H1 (cell line): ENCODE results near the gene GLYR1. TPM values are rescaled to one million over a fixed set of nuclear protein-coding genes. Genes with fewer than 3 reads are reported as not detected.

ENCODE experiments used
- CTCF ChIA-PET: fragments of 300-600 bp; sonication (Branson Sonifier 250); formaldehyde crosslinking; loops from one replicate; lab custom pipeline; 2021; ENCODE audit not compliant: partially characterized antibody; lab: Charles Lee
- POLR2A ChIA-PET: fragments of 300-600 bp; sonication (Branson Sonifier 250); formaldehyde crosslinking; loops from one replicate; lab custom pipeline; 2021; ENCODE audit warnings: inconsistent platforms; ENCODE audit not compliant: partially characterized antibody; lab: Charles Lee
- DNase-seq, 2 experiments: peaks; one replicate each; pipeline versions ENCODE4 v3.0.0 to v3.0.0-alpha.2; 2010 to 2022; ENCODE audit warnings: low spot score in 2 of 2, low read depth in 1 of 2, mixed read lengths in 1 of 2
- FAIRE-seq: peaks from 2 replicates; lab custom pipeline; 2011; peaks lifted over from hg19 to GRCh38; lab: Jason Lieb, UNC
- H2AFZ ChIP-seq: 2 replicates; pipeline ENCODE4 v1.8.1; 2012; ENCODE audit warnings: low read length, inconsistent platforms
- H2AK5ac ChIP-seq: 2 replicates; pipeline ENCODE4 v1.6.1; 2013; ENCODE audit warnings: low read depth, low read length
- H2BK120ac ChIP-seq: replicated peaks from 2 replicates; pipeline ENCODE3; 2013; ENCODE audit warnings: low read depth, low read length, inconsistent platforms
- H2BK12ac ChIP-seq: 2 replicates; pipeline ENCODE4 v1.6.1; 2013; ENCODE audit warnings: low read depth, low read length
- H2BK15ac ChIP-seq: 2 replicates; pipeline ENCODE4 v1.6.1; 2013; ENCODE audit warnings: low read length
- H2BK20ac ChIP-seq: 2 replicates; pipeline ENCODE4 v1.6.1; 2013; ENCODE audit warnings: low read length
- H2BK5ac ChIP-seq: 2 replicates; pipeline ENCODE4 v1.6.1; 2013; ENCODE audit warnings: low read depth, low read length
- H3K14ac ChIP-seq: 2 replicates; pipeline ENCODE4 v1.6.1; 2013; ENCODE audit warnings: inconsistent platforms; ENCODE audit not compliant: insufficient read length
- H3K18ac ChIP-seq: 2 replicates; pipeline ENCODE4 v1.6.1; 2013; ENCODE audit warnings: low read length; ENCODE audit errors: extremely low read depth
- H3K23ac ChIP-seq: 2 replicates; pipeline ENCODE4 v1.6.1; 2013; ENCODE audit warnings: inconsistent platforms; ENCODE audit not compliant: insufficient read length
- H3K23me2 ChIP-seq: 2 replicates; pipeline ENCODE4 v1.6.1; 2013; ENCODE audit warnings: low read depth, low read length
- H3K27ac ChIP-seq: 2 replicates; pipeline ENCODE4 v1.6.1; 2011; ENCODE audit warnings: low read depth, low read length, inconsistent platforms
- H3K27me3 ChIP-seq, 4 experiments: replicated peaks in 1 of 4; 1 replicate in 1 of 4; 2 replicates in 3 of 4; pipeline versions ENCODE4 v1.6.1 to v1.8.1; 2011 to 2013; ENCODE audit warnings: low read length in 3 of 4, mild to moderate bottlenecking in 3 of 4, inconsistent platforms in 2 of 4, mixed read lengths in 2 of 4, moderate library complexity in 1 of 4; ENCODE audit not compliant: control insufficient read depth in 3 of 4, insufficient read depth in 3 of 4; ENCODE audit errors: extremely low read depth in 1 of 4
- H3K36me3 ChIP-seq, 4 experiments: 2 replicates each; pipeline versions ENCODE4 v1.6.1 to v1.8.1; 2011 to 2013; ENCODE audit warnings: mild to moderate bottlenecking in 4 of 4, low read length in 3 of 4, moderate library complexity in 2 of 4, control low read depth in 1 of 4, inconsistent platforms in 1 of 4; ENCODE audit not compliant: insufficient read depth in 4 of 4, control insufficient read depth in 2 of 4
- H3K4ac ChIP-seq: replicated peaks from 2 replicates; pipeline ENCODE3; 2013; ENCODE audit warnings: low read length, low read depth, mixed read lengths, inconsistent platforms; ENCODE audit not compliant: insufficient read length
- H3K4me1 ChIP-seq, 4 experiments: replicated peaks in 1 of 4; 1 replicate in 1 of 4; 2 replicates in 3 of 4; pipeline versions ENCODE4 v1.6.1 to v1.8.1; 2011 to 2013; ENCODE audit warnings: low read length in 3 of 4, inconsistent platforms in 2 of 4, mixed read lengths in 1 of 4; ENCODE audit not compliant: insufficient read depth in 4 of 4, control insufficient read depth in 3 of 4
- H3K4me2 ChIP-seq, 2 experiments: 2 replicates each; pipeline versions ENCODE4 v1.6.1 to v1.8.1; 2011 to 2013; ENCODE audit warnings: low read depth in 2 of 2, low read length in 2 of 2, control low read depth in 1 of 2, inconsistent platforms in 1 of 2, mild to moderate bottlenecking in 1 of 2; ENCODE audit not compliant: insufficient read depth in 1 of 2
- H3K4me3 ChIP-seq, 4 experiments: fragments of 200-600, 300-600 bp in 1 of 4; sonication (generic), shearing (Covaris generic), sonication (Bioruptor Twin) in 1 of 4; 2 replicates each; pipeline versions ENCODE4 v1.5.1 to v1.8.1; 2011 to 2016; ENCODE audit warnings: low read length in 4 of 4, low read depth in 3 of 4, control low read depth in 2 of 4, inconsistent platforms in 2 of 4, mild to moderate bottlenecking in 2 of 4, mixed read lengths in 1 of 4, moderate library complexity in 1 of 4; ENCODE audit not compliant: insufficient read depth in 2 of 4; ENCODE audit errors: extremely low read depth in 1 of 4
- H3K56ac ChIP-seq: replicated peaks from 2 replicates; pipeline ENCODE3; 2013; ENCODE audit warnings: low read depth, mild to moderate bottlenecking, mixed read lengths, low read length, inconsistent platforms; ENCODE audit not compliant: insufficient read length
- H3K79me1 ChIP-seq: 2 replicates; pipeline ENCODE4 v1.6.1; 2013; ENCODE audit warnings: low read depth, low read length, control low read depth
- H3K79me2 ChIP-seq, 2 experiments: 2 replicates each; pipeline versions ENCODE4 v1.6.1 to v1.8.1; 2012 to 2013; ENCODE audit warnings: low read length in 2 of 2, mild to moderate bottlenecking in 2 of 2, inconsistent platforms in 1 of 2; ENCODE audit not compliant: insufficient read depth in 2 of 2, control insufficient read depth in 1 of 2
- H3K9ac ChIP-seq, 4 experiments: replicated peaks in 1 of 4; 1 replicate in 1 of 4; 2 replicates in 3 of 4; pipeline versions ENCODE4 v1.6.1 to v1.8.1; 2011 to 2013; ENCODE audit warnings: low read depth in 3 of 4, low read length in 3 of 4, control low read depth in 2 of 4, mild to moderate bottlenecking in 2 of 4, moderate library complexity in 2 of 4, inconsistent platforms in 1 of 4; ENCODE audit errors: extremely low read depth in 1 of 4
- H3K9me3 ChIP-seq, 2 experiments: 2 replicates each; pipeline versions ENCODE4 v1.6.1 to v1.8.1; 2012 to 2013; ENCODE audit warnings: mild to moderate bottlenecking in 2 of 2, moderate library complexity in 2 of 2, control low read depth in 1 of 2, inconsistent platforms in 1 of 2, low read depth in 1 of 2, low read length in 1 of 2, mixed read lengths in 1 of 2; ENCODE audit not compliant: insufficient read depth in 2 of 2
- H4K20me1 ChIP-seq, 2 experiments: replicated peaks in 1 of 2; 2 replicates each; pipeline versions ENCODE3 to v1.8.1; 2011 to 2013; ENCODE audit warnings: inconsistent platforms in 2 of 2, low read length in 2 of 2, mild to moderate bottlenecking in 1 of 2; ENCODE audit not compliant: insufficient read depth in 2 of 2, control insufficient read depth in 1 of 2
- H4K5ac ChIP-seq: 2 replicates; pipeline ENCODE4 v1.6.1; 2013; ENCODE audit warnings: low read length, low read depth, mixed read lengths, inconsistent platforms; ENCODE audit not compliant: insufficient read length
- H4K8ac ChIP-seq: 2 replicates; pipeline ENCODE4 v1.8.0; 2013; ENCODE audit warnings: mild to moderate bottlenecking, moderate library complexity, low read length, inconsistent platforms; ENCODE audit not compliant: insufficient read depth; ENCODE audit errors: extremely low read depth
- H4K91ac ChIP-seq: replicated peaks from 2 replicates; pipeline ENCODE3; 2013; ENCODE audit warnings: low read length, mixed read lengths, inconsistent platforms; ENCODE audit not compliant: insufficient read length
- POLR2AphosphoS5 ChIP-seq: IDR thresholded peaks from 2 replicates; pipeline ENCODE4 v1.6.1; 2011; ENCODE audit warnings: low read depth, low read length
- RBBP5 ChIP-seq: IDR thresholded peaks from 2 replicates; pipeline ENCODE4 v1.7.1; 2012; ENCODE audit warnings: low read depth, mild to moderate bottlenecking, inconsistent platforms, low read length, moderate library complexity, borderline replicate concordance
- TAF1 ChIP-seq: IDR thresholded peaks from 2 replicates; pipeline ENCODE4 v1.6.1; 2011; ENCODE audit warnings: mild to moderate bottlenecking, low read depth, low read length
- TEAD4 ChIP-seq: IDR thresholded peaks from 2 replicates; pipeline ENCODE4 v1.6.1; 2012; ENCODE audit warnings: low read depth, low read length, inconsistent platforms, mixed read lengths
- WGBS, 2 experiments: shearing (Covaris generic) in 1 of 2; methylation state at CpG; one replicate each; pipeline versions ENCODE4 v1.1.6 to v1.1.7; 2013 to 2015; ENCODE audit warnings: low lambda C conversion rate in 2 of 2, mixed read lengths in 2 of 2, inconsistent platforms in 1 of 2, low coverage in 1 of 2, missing lambda C conversion rate in 1 of 2; ENCODE audit not compliant: insufficient replicate concordance in 2 of 2, insufficient coverage in 1 of 2, insufficient read length in 1 of 2; ENCODE audit errors: extremely low coverage in 1 of 2, missing lambda C conversion rate in 1 of 2; 5-methylcytosine and 5-hydroxymethylcytosine counted together
- polyA plus RNA-seq, 7 experiments: library from polyadenylated mRNA; depleted of rRNA in 3 of 7; stranded (reverse) in 5 of 7; unstranded in 2 of 7; fragments of >200 nt in 5 of 7; fragments of 200-250 nt in 2 of 7; gene quantifications; 1 replicate in 5 of 7; 2 replicates in 1 of 7; 4 replicates in 1 of 7; pipeline versions ENCODE4 v1.2.1 to v1.2.3, GENCODE V29; 2011 to 2013; ENCODE audit warnings: missing spikeins in 2 of 7, mixed read lengths in 2 of 7
- total RNA-seq: library from RNA; stranded (reverse); fragmentation: NEBNext Ultra II Directional; extraction: Animal tissue kit (Norgen Biotek cat#: 25700); gene quantifications from 2 replicates; pipeline ENCODE4 v1.2.1, GENCODE V29; 2021

GLYR1 gene
- total and polyA plus RNA-seq, 2 of the 8 experiments (the other 6 are each of a cell fraction or from before 2014, with no cell fraction given), result 50.2 to 115 TPM

DNA sequence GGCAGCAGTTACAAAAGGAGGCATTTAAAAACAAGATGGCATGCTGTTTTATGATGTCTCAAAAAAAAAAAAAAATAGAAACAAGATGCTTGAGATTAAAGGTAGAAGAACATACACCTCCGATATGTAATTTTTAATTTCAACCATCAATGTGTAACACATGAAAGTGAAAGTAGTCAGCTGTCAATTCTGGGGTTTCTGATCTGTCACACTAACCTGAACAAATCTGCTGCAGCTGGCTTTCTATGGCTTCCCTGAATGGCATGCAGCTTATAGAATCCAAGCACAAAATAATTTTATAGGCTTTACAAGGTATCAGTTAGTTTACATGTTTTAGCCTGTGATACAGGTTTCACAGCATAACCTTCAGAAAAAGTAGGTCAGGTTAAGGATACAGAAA, 13.5 kb downstream of the GLYR1 start:
- no peak for DNase-seq
- Histone ChIP-seq H3K9ac (no peak overlapping the region), H3K27ac (no peak overlapping the region), H3K27me3 (no peaks in the 10 kb centered on the region), H3K4me3 (no peak overlapping the region), H2BK12ac (no peak overlapping the region), H2BK5ac (no peak overlapping the region), H3K79me2 (0 out of 4 replicates have a peak, but pooled peaks cover 0 to 4% of the 10 kb centered on the region in 2 experiments), H3K23ac (no peak overlapping the region), H3K79me1 (peaks cover 4% of the 10 kb centered on the region; the same call in 1 of the 2 replicates), H2BK15ac (no peak overlapping the region), H3K4ac (no peak overlapping the region), H3K36me3 (peaks cover 22 to 70% (median 43%) of the 10 kb centered on the region in 4 experiments), H3K9me3 (no peaks in the 10 kb centered on the region), H2BK20ac (no peak overlapping the region), H3K4me2 (no peak overlapping the region), H4K5ac (no peak overlapping the region), H4K8ac (no peak overlapping the region), H3K4me1 (no peaks in the 10 kb centered on the region), H3K56ac (no peak overlapping the region), H3K23me2 (no peaks in the 10 kb centered on the region), H3K14ac (no peak overlapping the region), H4K91ac (no peak overlapping the region), H2BK120ac (no peak overlapping the region), H2AFZ (no peak overlapping the region), H4K20me1 (peaks cover 2% of the 10 kb centered on the region in 2 experiments), H2AK5ac (no peak overlapping the region), H3K18ac (no peak overlapping the region)
- POLR2A ChIA-PET, result no interaction called here
- no peak for FAIRE-seq
- CTCF ChIA-PET, result interaction anchor here (0.7 kb wide), 1 partner anchor 9 kb away, joined by 4 read pairs; no protein-coding TSS in a partner anchor
- 94% methylated on average over 1 of the region's 1 CpG; no CpG with 5 or more reads in 1 of the 2 experiments for WGBS, 2 experiments
- no peak for TF ChIP-seq POLR2AphosphoS5
- TF ChIP-seq RBBP5, result no peak
- TF ChIP-seq TAF1, result no peak
- TF ChIP-seq TEAD4, result no peak
